Testis (tissue), 3 donors: ENCODE measurements around the gene SMIM43. TPM values are rescaled to one million over a fixed set of nuclear protein-coding genes. Genes with fewer than 3 reads are reported as not detected.

Experiments used
- DNase-seq: peaks from one replicate; pipeline ENCODE4 v3.0.0-alpha.2; 2019
- H3K27ac ChIP-seq, 2 donors: fragments of 200-600 bp; sonication (generic); one replicate each; pipeline ENCODE4 v1.5.1; 2019
- H3K27me3 ChIP-seq: fragments of 200-600 bp; sonication (generic); one replicate; pipeline ENCODE4 v1.5.1; 2019
- H3K36me3 ChIP-seq: fragments of 200-600 bp; sonication (generic); one replicate; pipeline ENCODE4 v1.5.1; 2017; ENCODE audit warnings: low read depth; ENCODE audit errors: missing control alignments
- H3K4me1 ChIP-seq: fragments of 200-600 bp; sonication (generic); one replicate; pipeline ENCODE4 v1.5.1; 2019
- H3K4me3 ChIP-seq, 2 donors: fragments of 200-600 bp; sonication (generic); one replicate each; pipeline ENCODE4 v1.5.1; 2017 to 2019
- H3K9me3 ChIP-seq: fragments of 200-600 bp; sonication (generic); one replicate; pipeline ENCODE4 v1.5.1; 2017
- CTCF ChIP-seq, 3 experiments: fragments of 450-650 bp in 2 of 3; fragments of 200-600 bp in 1 of 3; sonication (generic) in 1 of 3; IDR thresholded peaks; one replicate each; pipeline ENCODE4 v1.5.1; 2016 to 2019; ENCODE audit warnings: antibody characterized with exemption in 3 of 3, mild to moderate bottlenecking in 2 of 3, moderate library complexity in 1 of 3
- POLR2A ChIP-seq: fragments of 450-650 bp; IDR thresholded peaks from one replicate; pipeline ENCODE4 v1.6.1; 2017; ENCODE audit warnings: antibody characterized with exemption, mild to moderate bottlenecking, moderate library complexity
- WGBS, 2 donors: methylation state at CpG; one replicate each; pipeline ENCODE4 v1.1.5; 2018; 5-methylcytosine and 5-hydroxymethylcytosine counted together
- intact Hi-C: fragments of 100-400 bp; cut with DNase I; formaldehyde crosslinking; loops from one replicate; pipeline ENCODE4 v1.15.1; 2023; ENCODE audit warnings: low total_unique reads
- polyA plus RNA-seq: library from polyadenylated mRNA; stranded (reverse); fragments of 350-450 nt; fragmentation: Illumina TruSeq; extraction: RNeasy Lipid Tissue Mini Kit (QIAGEN cat#74804); gene quantifications from one replicate; pipeline ENCODE4 v1.2.3, GENCODE V29; 2014; ENCODE audit warnings: low read depth, low replicate concordance; ENCODE audit not compliant: insufficient read depth
- total RNA-seq, 2 donors: library from RNA; depleted of rRNA; stranded (reverse); fragments of >200 nt; gene quantifications; one replicate each; pipeline ENCODE4 v1.2.3, GENCODE V29; 2016

The SMIM43 gene
- total and polyA plus RNA-seq, 3 donors from 2014 or later, result 0.25 to 0.87 (median 0.30) TPM

GRCh38 chr4:121796283-121796682, 31.3 kb upstream of the SMIM43 start:
- H3K27me3 ChIP-seq, result no peaks in the 10 kb centered on the region
- no peak overlapping the region for H3K4me3 ChIP-seq
- no peak overlapping the region for H3K27ac ChIP-seq
- H3K4me1 ChIP-seq, result peaks cover 2% of the 10 kb centered on the region
- no peaks in the 10 kb centered on the region for H3K9me3 ChIP-seq
- TF ChIP-seq POLR2A, result no peak
- TF ChIP-seq CTCF (IDR thresholded peaks at IDR 0.05), result no peak
- DNase-seq, result no peak
- intact Hi-C loops, result no loop called here
- no peaks in the 10 kb centered on the region for H3K36me3 ChIP-seq

DNA sequence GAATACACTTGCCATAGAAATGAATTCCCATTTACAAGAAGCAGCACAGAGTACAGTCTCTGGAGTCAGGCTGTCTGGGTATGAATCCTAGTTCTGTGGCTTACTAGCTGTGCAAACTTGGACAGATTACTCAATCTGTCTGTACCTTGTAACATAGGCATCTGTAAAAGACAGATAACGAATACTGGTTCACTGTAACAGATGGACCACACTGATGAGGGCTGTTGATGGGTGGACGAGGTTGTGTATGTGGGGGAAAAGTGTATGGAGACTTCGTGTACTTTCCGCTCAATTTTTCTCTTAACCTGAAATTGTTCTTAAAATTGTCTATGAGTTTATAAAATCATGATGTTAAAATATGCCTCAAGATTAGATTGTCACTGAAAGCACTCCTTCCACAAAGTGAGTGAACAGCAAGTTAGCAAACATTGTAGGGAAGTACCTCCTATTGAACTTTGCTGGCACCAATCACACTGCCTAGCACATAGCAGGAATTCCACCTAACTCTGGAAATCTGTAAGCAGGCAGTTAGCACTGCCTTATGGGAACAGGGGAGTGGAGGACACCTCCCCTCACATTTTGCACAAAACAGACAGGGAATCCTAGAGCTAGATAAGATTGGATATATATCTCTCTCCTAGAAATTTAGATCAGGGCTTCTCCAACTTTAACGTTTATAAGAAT, 29.7 kb upstream of the SMIM43 start:
- no peaks in the 10 kb centered on the region for H3K9me3 ChIP-seq
- H3K4me3 ChIP-seq, result no peak overlapping the region
- H3K27ac ChIP-seq, result no peak overlapping the region
- DNase-seq, result no peak
- no peaks in the 10 kb centered on the region for H3K27me3 ChIP-seq
- H3K4me1 ChIP-seq, result no peaks in the 10 kb centered on the region
- WGBS, 2 donors, result 67 to 79% methylated on average over 5 of the region's 5 CpGs
- no peaks in the 10 kb centered on the region for H3K36me3 ChIP-seq
- TF ChIP-seq POLR2A (no peak), CTCF (IDR thresholded peaks at IDR 0.05) (no peak)
- intact Hi-C loops, result no loop called here

DNA sequence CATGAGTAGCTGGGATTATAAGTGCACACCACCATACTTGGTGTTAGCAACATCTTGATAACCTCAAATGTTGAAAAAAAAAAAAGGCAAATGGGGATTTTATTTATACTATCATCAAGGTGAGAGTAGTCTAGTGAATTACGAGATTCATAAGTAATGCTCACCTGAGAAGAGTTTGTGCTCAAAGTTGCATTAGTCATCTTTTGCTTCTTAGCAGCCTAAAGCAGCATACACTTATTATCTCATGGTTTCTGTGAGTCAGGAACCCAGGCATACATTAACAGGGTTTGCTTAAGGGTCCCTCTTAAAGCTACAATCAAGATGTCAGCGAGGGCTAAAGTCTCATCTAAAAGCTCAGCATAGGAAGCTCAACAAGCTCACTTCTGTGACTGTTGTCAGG, 28.0 kb upstream of the SMIM43 start:
- Histone ChIP-seq H3K27ac (no peak overlapping the region), H3K4me1 (no peaks in the 10 kb centered on the region), H3K27me3 (no peaks in the 10 kb centered on the region), H3K36me3 (no peaks in the 10 kb centered on the region), H3K9me3 (no peaks in the 10 kb centered on the region), H3K4me3 (no peak overlapping the region)
- no peak for DNase-seq
- TF ChIP-seq CTCF (IDR thresholded peaks at IDR 0.05) (no peak), POLR2A (no peak)
- 89 to 94% methylated on average over 2 of the region's 2 CpGs for WGBS, 2 donors
- intact Hi-C loops, result no loop called here

GRCh38 chr4:121791481-121791880, 26.5 kb upstream of the SMIM43 start:
- intact Hi-C loops, result no loop called here
- H3K4me1 ChIP-seq, result no peaks in the 10 kb centered on the region
- no peak overlapping the region for H3K27ac ChIP-seq
- H3K36me3 ChIP-seq, result no peaks in the 10 kb centered on the region
- no peak for TF ChIP-seq POLR2A
- no peak for TF ChIP-seq CTCF (IDR thresholded peaks at IDR 0.05)
- H3K27me3 ChIP-seq, result no peaks in the 10 kb centered on the region
- no peak for DNase-seq
- no peak overlapping the region for H3K4me3 ChIP-seq
- no peaks in the 10 kb centered on the region for H3K9me3 ChIP-seq
- WGBS, 2 donors, result 90% methylated on average over 5 of the region's 5 CpGs

DNA sequence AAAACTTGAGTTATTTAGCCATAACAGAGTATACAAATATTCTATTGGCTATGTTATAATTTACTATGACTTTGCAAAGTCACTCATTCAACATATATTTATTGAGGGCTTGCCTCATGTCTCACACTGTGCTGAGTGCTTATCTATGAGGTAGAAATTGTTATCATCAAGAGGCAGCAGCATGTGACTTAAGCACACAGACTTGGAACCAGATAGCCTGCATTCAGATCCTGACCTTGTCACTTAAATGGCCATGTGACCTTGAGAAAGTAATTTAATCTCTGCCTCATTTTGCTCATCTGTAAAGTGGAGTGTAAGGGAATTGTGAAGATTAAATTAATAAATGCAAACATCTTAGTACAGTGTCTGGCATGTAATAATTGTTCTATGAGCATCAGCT, 26.0 kb upstream of the SMIM43 start:
- TF ChIP-seq CTCF (IDR thresholded peaks at IDR 0.05), result no peak
- no peak for TF ChIP-seq POLR2A
- Histone ChIP-seq H3K36me3 (no peaks in the 10 kb centered on the region), H3K4me1 (no peaks in the 10 kb centered on the region), H3K4me3 (no peak overlapping the region), H3K9me3 (no peaks in the 10 kb centered on the region), H3K27ac (no peak overlapping the region), H3K27me3 (no peaks in the 10 kb centered on the region)
- intact Hi-C loops, result no loop called here
- no peak for DNase-seq
